Measurements from ENCODE around the gene GOLIM4. TPM values are rescaled to one million over a fixed set of nuclear protein-coding genes. Genes with fewer than 3 reads are reported as not detected.

The GOLIM4 gene
- total RNA-seq, 3 donors from 2014 or later = 60.8 to 102 (median 80.4) TPM

- TF ChIP-seq CTCF (IDR thresholded peaks at IDR 0.05) = no peak
- Histone ChIP-seq H3K4me3 (no peak overlapping the region), H3K36me3 (ENCODE audit: low read depth) (no peaks in the 10 kb centered on the region), H3K4me1 (ENCODE audit: low read depth) (no peaks in the 10 kb centered on the region), H3K9me3 (no peaks in the 10 kb centered on the region)
- ATAC-seq (peak; percentile 51), DNase-seq (no peak)
- intact Hi-C loops (cut with DNase I, micrococcal nuclease) = no loop called here
Observed at GRCh38 chr3:167983583-167983982, 112.1 kb downstream of the GOLIM4 start.

GRCh38 chr3:167978486-167978885 is 117.2 kb downstream of the GOLIM4 start:
- peak in 1 of 3 donors; percentile 31 for DNase-seq
- H3K4me3 ChIP-seq = no peak overlapping the region
- intact Hi-C loops (cut with DNase I, micrococcal nuclease) = no loop called here
- no peaks in the 10 kb centered on the region for H3K9me3 ChIP-seq
- TF ChIP-seq CTCF (IDR thresholded peaks at IDR 0.05) = no peak
- H3K36me3 ChIP-seq (ENCODE audit: low read depth) = no peaks in the 10 kb centered on the region
- no peaks in the 10 kb centered on the region for H3K4me1 ChIP-seq (ENCODE audit: low read depth)
- ATAC-seq = peak; percentile 69

- ATAC-seq (peak; percentile 99), DNase-seq (peak; percentile 60 to 79 (median 66))
- no peak for TF ChIP-seq CTCF (IDR thresholded peaks at IDR 0.05)
- H3K4me3 ChIP-seq = no peak overlapping the region
- intact Hi-C loops (cut with DNase I, micrococcal nuclease) = no loop called here
- H3K9me3 ChIP-seq = no peaks in the 10 kb centered on the region
- no peaks in the 10 kb centered on the region for H3K4me1 ChIP-seq (ENCODE audit: low read depth)
- H3K36me3 ChIP-seq (ENCODE audit: low read depth) = no peaks in the 10 kb centered on the region
Observed at GRCh38 chr3:167978071-167978470, 117.7 kb downstream of the GOLIM4 start.

GRCh38 chr3:167976516-167977361 is 119.0 kb downstream of the GOLIM4 start:
- no peak for TF ChIP-seq CTCF (IDR thresholded peaks at IDR 0.05)
- no peaks in the 10 kb centered on the region for H3K4me1 ChIP-seq (ENCODE audit: low read depth)
- intact Hi-C loops (cut with DNase I, micrococcal nuclease) = no loop called here
- no peak overlapping the region for H3K4me3 ChIP-seq
- no peak for ATAC-seq
- H3K36me3 ChIP-seq (ENCODE audit: low read depth) = no peaks in the 10 kb centered on the region
- no peaks in the 10 kb centered on the region for H3K9me3 ChIP-seq
- DNase-seq = no peak

- TF ChIP-seq CTCF (IDR thresholded peaks at IDR 0.05) = no peak
- intact Hi-C loops (cut with DNase I, micrococcal nuclease) = no loop called here
- DNase-seq = no peak
- ATAC-seq = no peak
- H3K4me1 ChIP-seq (ENCODE audit: low read depth) = no peaks in the 10 kb centered on the region
- no peaks in the 10 kb centered on the region for H3K36me3 ChIP-seq (ENCODE audit: low read depth)
- no peak overlapping the region for H3K4me3 ChIP-seq
- H3K9me3 ChIP-seq = no peaks in the 10 kb centered on the region
Observed at GRCh38 chr3:167973901-167974300, 121.8 kb downstream of the GOLIM4 start.

All from mucosa of descending colon (tissue), 3 donors.